H7 (cell line): Measurements from ENCODE around the gene DUSP5. TPM values are rescaled to one million over a fixed set of nuclear protein-coding genes. Genes with fewer than 3 reads are reported as not detected.

ENCODE experiments used
- DNase-seq: peaks from one replicate; pipeline ENCODE4 v3.0.0; 2012
- H3K27me3 ChIP-seq: 2 replicates; pipeline ENCODE4 v1.6.0; 2011; ENCODE audit warnings: mild to moderate bottlenecking, low read length; ENCODE audit not compliant: control insufficient read depth, insufficient read depth
- H3K36me3 ChIP-seq: replicated peaks from 2 replicates; pipeline ENCODE4 v1.5.1; 2011; ENCODE audit warnings: low read length; ENCODE audit not compliant: control insufficient read depth, insufficient read depth
- H3K4me3 ChIP-seq: 2 replicates; pipeline ENCODE4 v1.5.1; 2011; ENCODE audit warnings: low read depth, mild to moderate bottlenecking, control low read depth, low read length, moderate library complexity; ENCODE audit not compliant: insufficient read depth
- total RNA-seq: library from RNA; depleted of rRNA; stranded (reverse); fragments of >200 nt; shearing (Covaris generic); gene quantifications from 2 replicates; pipeline ENCODE4 v1.2.3, GENCODE V29; 2014

The DUSP5 gene
- total RNA-seq, 1 experiment from 2014 or later, result 24.9 TPM

DNA sequence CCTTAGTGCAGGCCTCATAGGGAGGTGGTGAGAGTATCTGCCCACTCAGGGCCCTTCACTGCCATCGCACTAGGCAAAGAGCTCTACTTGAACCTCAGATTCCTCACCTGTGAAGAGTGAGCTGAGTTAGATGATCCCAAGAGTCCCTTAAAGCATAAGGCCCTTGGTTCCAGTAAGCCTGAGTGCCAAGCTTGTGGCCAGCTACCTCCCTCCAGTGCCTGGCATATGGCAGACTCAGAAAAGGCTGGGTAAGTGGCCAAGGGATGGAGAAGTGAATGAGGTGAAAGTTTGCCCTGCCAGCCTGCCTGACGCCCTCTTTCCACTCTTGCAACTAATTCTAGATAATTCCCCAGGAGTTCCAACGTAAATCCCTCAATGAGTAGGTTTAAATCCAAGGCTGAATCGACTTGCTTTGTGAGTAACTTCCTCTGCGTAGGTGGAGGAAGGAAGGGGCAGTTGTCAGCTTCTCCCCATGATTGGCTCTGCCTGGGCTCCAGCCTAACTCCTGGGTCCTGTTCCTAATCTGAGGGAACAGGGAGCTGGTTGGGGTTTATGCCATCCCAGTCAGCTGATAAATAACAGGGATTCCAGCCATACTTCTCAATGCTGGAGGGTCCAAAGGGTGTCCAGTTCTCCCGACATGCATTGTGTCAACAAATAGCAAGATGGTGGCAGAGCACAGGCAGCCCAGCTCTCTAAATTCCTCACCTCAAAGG lies 14.2 kb downstream of the DUSP5 start:
- no peaks in the 10 kb centered on the region for H3K27me3 ChIP-seq
- no peak for DNase-seq
- peaks cover 24% of the 10 kb centered on the region for H3K36me3 ChIP-seq
- H3K4me3 ChIP-seq, result no peak overlapping the region

GRCh38 chr10:110512461-110513187 lies 14.9 kb downstream of the DUSP5 start:
- Histone ChIP-seq H3K36me3 (peaks cover 20% of the 10 kb centered on the region), H3K4me3 (no peak overlapping the region), H3K27me3 (no peaks in the 10 kb centered on the region)
- no peak for DNase-seq

DNA sequence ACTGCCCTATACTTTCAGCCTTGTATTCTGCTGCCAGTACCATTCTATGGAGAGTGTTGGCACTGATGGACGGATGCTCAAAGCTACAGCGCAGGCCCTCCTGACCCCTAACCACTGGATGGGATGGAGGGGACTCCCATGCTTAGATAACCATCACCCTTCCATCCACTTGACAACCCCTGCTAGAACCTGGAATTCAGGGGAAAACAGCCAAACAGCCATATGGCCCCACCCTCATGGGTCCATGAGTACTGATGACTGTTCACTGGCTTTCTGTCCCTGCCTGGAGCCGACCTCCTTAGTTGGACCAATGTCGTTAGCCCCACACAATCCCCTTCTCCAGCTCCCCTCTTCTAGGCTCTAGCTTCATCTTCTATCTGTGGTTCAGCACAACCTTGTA lies 16.2 kb downstream of the DUSP5 start:
- Histone ChIP-seq H3K4me3 (no peak overlapping the region), H3K27me3 (no peaks in the 10 kb centered on the region), H3K36me3 (peaks cover 18% of the 10 kb centered on the region)
- no peak for DNase-seq

- Histone ChIP-seq H3K36me3 (peaks cover 14% of the 10 kb centered on the region), H3K4me3 (no peak overlapping the region), H3K27me3 (no peaks in the 10 kb centered on the region)
- no peak for DNase-seq
Measured at GRCh38 chr10:110514848-110515247, 17.1 kb downstream of the DUSP5 start.

- no peaks in the 10 kb centered on the region for H3K27me3 ChIP-seq
- no peak for DNase-seq
- no peak overlapping the region for H3K4me3 ChIP-seq
Measured at GRCh38 chr10:110516815-110517492, 19.2 kb downstream of the DUSP5 start.

DNA sequence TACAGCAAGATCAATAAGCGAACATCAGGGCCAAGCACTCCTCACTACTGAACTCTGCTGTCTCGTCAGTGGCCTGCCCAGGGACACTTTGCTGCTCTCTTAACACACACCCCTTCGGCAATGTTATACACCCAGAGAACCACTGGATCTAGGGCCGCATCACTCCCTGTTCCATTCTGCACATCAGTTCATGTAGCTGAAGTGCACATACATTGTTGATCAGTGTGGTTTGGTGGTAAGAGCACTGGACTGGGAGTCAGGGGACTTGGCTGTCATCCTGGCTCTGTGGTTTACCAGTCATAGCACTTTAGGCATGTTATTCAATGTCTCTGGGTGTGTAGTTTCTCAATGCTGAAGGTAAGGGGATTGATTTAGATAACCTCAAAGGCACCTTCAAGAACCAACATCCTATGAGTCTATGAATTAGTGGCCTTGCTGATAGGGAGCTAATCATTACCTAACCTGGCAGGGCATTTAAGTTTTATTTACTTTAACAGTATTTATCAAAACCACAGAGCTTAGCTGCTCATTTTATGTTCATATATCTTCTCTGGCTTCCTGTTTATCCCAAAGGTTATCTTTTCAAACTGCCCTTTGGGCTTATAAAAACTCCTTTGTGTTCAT lies 24.8 kb downstream of the DUSP5 start:
- DNase-seq, result no peak
- Histone ChIP-seq H3K4me3 (no peak overlapping the region), H3K36me3 (no peaks in the 10 kb centered on the region), H3K27me3 (no peaks in the 10 kb centered on the region)

More at GRCh38 chr10:110516815-110517492, 19.2 kb downstream of the DUSP5 start:
- peaks cover 2% of the 10 kb centered on the region for H3K36me3 ChIP-seq

DNA sequence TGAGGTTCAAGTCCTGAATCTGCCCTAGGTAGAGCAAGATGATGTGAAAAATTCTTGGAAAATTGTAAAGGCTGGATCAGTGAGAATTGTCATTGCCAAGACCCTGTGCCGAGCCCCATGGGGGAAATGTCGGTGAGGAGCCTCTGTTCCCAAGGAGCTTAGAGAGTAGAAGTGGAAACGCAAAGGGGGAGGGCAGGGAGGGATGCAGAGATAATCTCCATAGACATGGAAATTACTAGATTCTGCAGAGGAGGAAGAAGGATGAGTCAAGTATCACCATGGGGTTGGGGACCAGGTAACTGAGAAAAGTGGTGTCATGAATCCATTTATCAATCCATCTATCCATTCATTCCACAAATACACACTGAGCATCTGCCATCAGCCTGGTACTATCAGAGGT lies 26.0 kb downstream of the DUSP5 start:
- peak; percentile 60 for DNase-seq
- no peaks in the 10 kb centered on the region for H3K36me3 ChIP-seq

GRCh38 chr10:110524179-110524858 lies 26.6 kb downstream of the DUSP5 start:
- DNase-seq, result no peak
- Histone ChIP-seq H3K27me3 (no peaks in the 10 kb centered on the region), H3K36me3 (no peaks in the 10 kb centered on the region)

More for the DNA sequence above, 26.0 kb downstream of the DUSP5 start:
- Histone ChIP-seq H3K27me3 (no peaks in the 10 kb centered on the region), H3K4me3 (no peak overlapping the region)

GRCh38 chr10:110524859-110525232 lies 27.1 kb downstream of the DUSP5 start:
- DNase-seq, result no peak

More at GRCh38 chr10:110524179-110524858, 26.6 kb downstream of the DUSP5 start:
- H3K4me3 ChIP-seq, result no peak overlapping the region

GRCh38 chr10:110525349-110526260 lies 27.9 kb downstream of the DUSP5 start:
- DNase-seq, result no peak
- no peak overlapping the region for H3K4me3 ChIP-seq

More at GRCh38 chr10:110524859-110525232, 27.1 kb downstream of the DUSP5 start:
- Histone ChIP-seq H3K4me3 (no peak overlapping the region), H3K36me3 (no peaks in the 10 kb centered on the region), H3K27me3 (no peaks in the 10 kb centered on the region)

GRCh38 chr10:110527731-110528171 lies 30.0 kb downstream of the DUSP5 start:
- no peak overlapping the region for H3K4me3 ChIP-seq
- no peaks in the 10 kb centered on the region for H3K36me3 ChIP-seq
- DNase-seq, result no peak
- H3K27me3 ChIP-seq, result no peaks in the 10 kb centered on the region

More at GRCh38 chr10:110525349-110526260, 27.9 kb downstream of the DUSP5 start:
- Histone ChIP-seq H3K36me3 (no peaks in the 10 kb centered on the region), H3K27me3 (no peaks in the 10 kb centered on the region)

GRCh38 chr10:110528224-110528996 lies 30.7 kb downstream of the DUSP5 start:
- no peaks in the 10 kb centered on the region for H3K27me3 ChIP-seq
- H3K4me3 ChIP-seq, result no peak overlapping the region
- H3K36me3 ChIP-seq, result no peaks in the 10 kb centered on the region
- no peak for DNase-seq
